H9 (cell line): ENCODE data around the gene WDR70. TPM values are rescaled to one million over a fixed set of nuclear protein-coding genes. Genes with fewer than 3 reads are reported as not detected.

ENCODE experiments used
- DNase-seq: peaks from one replicate; pipeline ENCODE4 v3.0.0-alpha.2; 2017
- H2AFZ ChIP-seq: one replicate; pipeline ENCODE4 v1.6.1; 2013; ENCODE audit warnings: mild to moderate bottlenecking, low read length, control low read depth, moderate library complexity
- H2AK5ac ChIP-seq: 2 replicates; pipeline ENCODE4 v1.6.1; 2013; ENCODE audit warnings: low read length, control low read depth, mixed read lengths; ENCODE audit not compliant: insufficient read length
- H2BK120ac ChIP-seq: one replicate; pipeline ENCODE4 v1.6.1; 2013; ENCODE audit warnings: low read depth, mild to moderate bottlenecking, low read length, control low read depth, inconsistent platforms; ENCODE audit not compliant: poor library complexity, severe bottlenecking
- H2BK12ac ChIP-seq: 2 replicates; pipeline ENCODE4 v1.6.1; 2013; ENCODE audit warnings: low read length, control low read depth, mixed read lengths, low read depth; ENCODE audit not compliant: insufficient read length
- H2BK15ac ChIP-seq: 2 replicates; pipeline ENCODE4 v1.6.1; 2013; ENCODE audit warnings: low read depth, low read length, control low read depth
- H2BK20ac ChIP-seq: one replicate; pipeline ENCODE4 v1.6.1; 2013; ENCODE audit warnings: low read depth, mild to moderate bottlenecking, low read length, control low read depth, inconsistent platforms; ENCODE audit not compliant: poor library complexity, severe bottlenecking
- H2BK5ac ChIP-seq: 2 replicates; pipeline ENCODE4 v1.6.1; 2013; ENCODE audit warnings: low read length, control low read depth, mixed read lengths; ENCODE audit not compliant: insufficient read length
- H3K14ac ChIP-seq: 2 replicates; pipeline ENCODE4 v1.6.1; 2013; ENCODE audit warnings: low read length, control low read depth; ENCODE audit not compliant: insufficient read depth
- H3K18ac ChIP-seq: 2 replicates; pipeline ENCODE4 v1.6.1; 2013; ENCODE audit warnings: low read depth, mild to moderate bottlenecking, mixed read lengths, low read length, control low read depth; ENCODE audit not compliant: insufficient read length
- H3K23ac ChIP-seq: 2 replicates; pipeline ENCODE4 v1.6.1; 2013; ENCODE audit warnings: low read length, control low read depth, mixed read lengths, low read depth; ENCODE audit not compliant: insufficient read length
- H3K23me2 ChIP-seq: 2 replicates; pipeline ENCODE4 v1.6.1; 2013; ENCODE audit warnings: low read depth, mild to moderate bottlenecking, mixed read lengths, low read length, control low read depth; ENCODE audit not compliant: insufficient read length, poor library complexity, severe bottlenecking
- H3K27ac ChIP-seq: 2 replicates; pipeline ENCODE4 v1.5.1; 2013; ENCODE audit warnings: low read length, control low read depth, mixed read lengths, low read depth; ENCODE audit not compliant: insufficient read length
- H3K27me3 ChIP-seq: 2 replicates; pipeline ENCODE4 v1.6.1; 2013; ENCODE audit warnings: low read length, control low read depth, inconsistent platforms; ENCODE audit not compliant: insufficient read depth
- H3K4ac ChIP-seq: 2 replicates; pipeline ENCODE4 v1.6.1; 2013; ENCODE audit warnings: low read depth, mild to moderate bottlenecking, control low read depth, inconsistent platforms, low read length, moderate library complexity
- H3K4me1 ChIP-seq: 2 replicates; pipeline ENCODE4 v1.6.1; 2013; ENCODE audit warnings: low read length, control low read depth, inconsistent platforms; ENCODE audit not compliant: insufficient read depth
- H3K4me2 ChIP-seq: 2 replicates; pipeline ENCODE4 v1.6.1; 2013; ENCODE audit warnings: low read length, control low read depth, mixed read lengths; ENCODE audit not compliant: insufficient read length, insufficient read depth
- H3K56ac ChIP-seq: 2 replicates; pipeline ENCODE4 v1.6.1; 2013; ENCODE audit warnings: low read depth, mild to moderate bottlenecking, mixed read lengths, low read length, control low read depth; ENCODE audit not compliant: insufficient read length
- H3K79me1 ChIP-seq: 2 replicates; pipeline ENCODE4 v1.6.1; 2013; ENCODE audit warnings: low read depth, mild to moderate bottlenecking, moderate library complexity, low read length, control low read depth, inconsistent platforms; ENCODE audit not compliant: insufficient read depth, poor library complexity, severe bottlenecking
- H3K79me2 ChIP-seq: 2 replicates; pipeline ENCODE4 v1.6.1; 2013; ENCODE audit warnings: low read length, control low read depth, inconsistent platforms; ENCODE audit not compliant: insufficient read depth
- H3K9ac ChIP-seq: 2 replicates; pipeline ENCODE4 v1.6.1; 2013; ENCODE audit warnings: low read length, control low read depth, mixed read lengths; ENCODE audit not compliant: insufficient read length; ENCODE audit errors: extremely low read depth
- H3K9me3 ChIP-seq: one replicate; pipeline ENCODE4 v1.6.1; 2013; ENCODE audit warnings: low read depth, low read length, inconsistent platforms; ENCODE audit not compliant: control insufficient read depth
- H3T11ph ChIP-seq: one replicate; pipeline ENCODE4 v1.6.1; 2013; ENCODE audit warnings: mild to moderate bottlenecking, low read length, control low read depth, inconsistent platforms
- H4K20me1 ChIP-seq: one replicate; pipeline ENCODE4 v1.6.1; 2013; ENCODE audit not compliant: control insufficient read depth, insufficient read length, insufficient read depth
- H4K5ac ChIP-seq: 2 replicates; pipeline ENCODE4 v1.6.1; 2013; ENCODE audit warnings: low read depth, mild to moderate bottlenecking, mixed read lengths, low read length, control low read depth; ENCODE audit not compliant: insufficient read length
- H4K8ac ChIP-seq: replicated peaks from 2 replicates; pipeline ENCODE4 v1.6.1; 2013; ENCODE audit warnings: low read length, control low read depth, mixed read lengths, low read depth; ENCODE audit not compliant: insufficient read length
- H4K91ac ChIP-seq: 2 replicates; pipeline ENCODE4 v1.6.1; 2013; ENCODE audit warnings: low read depth, mild to moderate bottlenecking, moderate library complexity, mixed read lengths, low read length, control low read depth; ENCODE audit not compliant: insufficient read length
- H3K27ac Mint-ChIP-seq, 3 experiments: 2 replicates in 2 of 3; 3 replicates in 1 of 3; pipeline ENCODE4 v1.8.0; 2020 to 2021; ENCODE audit warnings: mixed read lengths in 3 of 3, mild to moderate bottlenecking in 1 of 3, moderate library complexity in 1 of 3
- H3K27me3 Mint-ChIP-seq: 2 replicates; pipeline ENCODE4 v1.8.0; 2021; ENCODE audit warnings: low read depth, mild to moderate bottlenecking, moderate library complexity, mixed read lengths
- H3K36me3 Mint-ChIP-seq, 3 experiments: 2 replicates in 2 of 3; 3 replicates in 1 of 3; pipeline ENCODE4 v1.8.0; 2020 to 2021; ENCODE audit warnings: low read depth in 3 of 3, mixed read lengths in 3 of 3; ENCODE audit not compliant: insufficient read depth in 1 of 3
- H3K4me1 Mint-ChIP-seq, 2 experiments: 2 replicates each; pipeline ENCODE4 v1.8.0; 2020; ENCODE audit warnings: mixed read lengths in 2 of 2
- H3K4me3 Mint-ChIP-seq, 2 experiments: 2 replicates in 1 of 2; 3 replicates in 1 of 2; pipeline ENCODE4 v1.8.0; 2020 to 2021; ENCODE audit warnings: mild to moderate bottlenecking in 2 of 2, mixed read lengths in 2 of 2, moderate library complexity in 1 of 2
- H3K9me3 Mint-ChIP-seq, 2 experiments: 2 replicates in 1 of 2; 3 replicates in 1 of 2; pipeline ENCODE4 v1.8.0; 2020; ENCODE audit warnings: mild to moderate bottlenecking in 2 of 2, mixed read lengths in 2 of 2, moderate library complexity in 1 of 2
- WGBS: extraction: QIAGEN DNeasy Blood & Tissue Kit; methylation state at CpG from one replicate; pipeline ENCODE4 v1.1.7; 2013; ENCODE audit warnings: missing lambda C conversion rate, low lambda C conversion rate, mixed read lengths; ENCODE audit not compliant: insufficient read length; ENCODE audit errors: extremely low coverage; 5-methylcytosine and 5-hydroxymethylcytosine counted together
- total RNA-seq: library from RNA; stranded (reverse); gene quantifications from 2 replicates; pipeline ENCODE4 v1.2.1, GENCODE V29; 2021
- TF ChIP-seq, protein P1 (sequence below): fragments of 200-600 bp; sonication (generic); conservative IDR thresholded peaks from 3 replicates; pipeline ENCODE4 v1.8.0; 2021; ENCODE audit warnings: antibody characterized with exemption, mild to moderate bottlenecking

WDR70 gene
- total RNA-seq, 1 experiment from 2014 or later: 38.1 TPM

DNA sequence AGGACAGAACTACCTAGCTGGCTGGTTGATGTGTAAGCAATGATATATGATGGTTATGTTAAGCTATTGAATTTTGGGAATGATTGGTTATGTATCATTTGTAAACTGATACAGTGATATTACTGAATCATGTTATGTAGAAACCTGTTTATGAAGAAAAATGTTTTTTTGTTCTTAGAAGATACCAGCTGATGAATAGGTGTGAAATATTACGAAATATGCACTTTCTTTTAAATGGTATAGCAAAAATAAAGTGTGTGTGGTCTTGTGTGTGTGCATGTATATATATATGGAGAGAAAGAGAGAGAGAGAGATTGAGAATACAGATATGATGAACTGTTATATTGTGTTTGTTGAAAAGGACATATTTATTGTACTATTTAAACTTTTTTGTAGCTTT, 164.1 kb downstream of the WDR70 start:
- no peaks in the 10 kb centered on the region for H3K9me3 Mint-ChIP-seq
- Histone ChIP-seq H2BK120ac (no peak overlapping the region), H3K79me2 (no peaks in the 10 kb centered on the region), H3K9me3 (no peaks in the 10 kb centered on the region), H2AK5ac (no peak overlapping the region), H2AFZ (no peak overlapping the region), H3K4ac (no peak overlapping the region), H3K14ac (no peak overlapping the region), H3K23me2 (no peaks in the 10 kb centered on the region), H3K79me1 (no peaks in the 10 kb centered on the region), H3K18ac (no peak overlapping the region), H4K8ac (no peak overlapping the region), H3K4me2 (no peak overlapping the region), H4K91ac (no peak overlapping the region), H3K23ac (no peak overlapping the region), H2BK5ac (no peak overlapping the region), H3K27ac (no peak overlapping the region), H2BK20ac (no peak overlapping the region), H4K20me1 (no peaks in the 10 kb centered on the region), H3K9ac (no peak overlapping the region), H3K27me3 (no peaks in the 10 kb centered on the region), H2BK15ac (no peak overlapping the region), H3T11ph (no peak overlapping the region), H4K5ac (no peak overlapping the region), H2BK12ac (no peak overlapping the region), H3K56ac (no peak overlapping the region), H3K4me1 (no peaks in the 10 kb centered on the region)
- no peaks in the 10 kb centered on the region; a peak in 1 of 7 replicates for H3K36me3 Mint-ChIP-seq
- no peaks in the 10 kb centered on the region for H3K27me3 Mint-ChIP-seq
- no peak for DNase-seq
- TF ChIP-seq, protein P1, sequence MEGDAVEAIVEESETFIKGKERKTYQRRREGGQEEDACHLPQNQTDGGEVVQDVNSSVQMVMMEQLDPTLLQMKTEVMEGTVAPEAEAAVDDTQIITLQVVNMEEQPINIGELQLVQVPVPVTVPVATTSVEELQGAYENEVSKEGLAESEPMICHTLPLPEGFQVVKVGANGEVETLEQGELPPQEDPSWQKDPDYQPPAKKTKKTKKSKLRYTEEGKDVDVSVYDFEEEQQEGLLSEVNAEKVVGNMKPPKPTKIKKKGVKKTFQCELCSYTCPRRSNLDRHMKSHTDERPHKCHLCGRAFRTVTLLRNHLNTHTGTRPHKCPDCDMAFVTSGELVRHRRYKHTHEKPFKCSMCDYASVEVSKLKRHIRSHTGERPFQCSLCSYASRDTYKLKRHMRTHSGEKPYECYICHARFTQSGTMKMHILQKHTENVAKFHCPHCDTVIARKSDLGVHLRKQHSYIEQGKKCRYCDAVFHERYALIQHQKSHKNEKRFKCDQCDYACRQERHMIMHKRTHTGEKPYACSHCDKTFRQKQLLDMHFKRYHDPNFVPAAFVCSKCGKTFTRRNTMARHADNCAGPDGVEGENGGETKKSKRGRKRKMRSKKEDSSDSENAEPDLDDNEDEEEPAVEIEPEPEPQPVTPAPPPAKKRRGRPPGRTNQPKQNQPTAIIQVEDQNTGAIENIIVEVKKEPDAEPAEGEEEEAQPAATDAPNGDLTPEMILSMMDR: no peak
- no CpG with 5 or more reads among the region's 1 CpG for WGBS
- no peak overlapping the region for H3K27ac Mint-ChIP-seq
- H3K4me1 Mint-ChIP-seq: peaks cover 6% of the 10 kb centered on the region in 2 experiments; a peak in 3 of 4 replicates
- no peak overlapping the region for H3K4me3 Mint-ChIP-seq
